ENCODE results near the gene TRAPPC2L. TPM values are rescaled to one million over a fixed set of nuclear protein-coding genes. Genes with fewer than 3 reads are reported as not detected.
"Not testable (repeated sequence)": the region's sequence is repeated elsewhere in the genome, so short reads cannot be mapped to it uniquely, and the experiment has no call there.

TRAPPC2L gene
- total RNA-seq, 1 experiment from 2014 or later, result 79.1 TPM

DNA sequence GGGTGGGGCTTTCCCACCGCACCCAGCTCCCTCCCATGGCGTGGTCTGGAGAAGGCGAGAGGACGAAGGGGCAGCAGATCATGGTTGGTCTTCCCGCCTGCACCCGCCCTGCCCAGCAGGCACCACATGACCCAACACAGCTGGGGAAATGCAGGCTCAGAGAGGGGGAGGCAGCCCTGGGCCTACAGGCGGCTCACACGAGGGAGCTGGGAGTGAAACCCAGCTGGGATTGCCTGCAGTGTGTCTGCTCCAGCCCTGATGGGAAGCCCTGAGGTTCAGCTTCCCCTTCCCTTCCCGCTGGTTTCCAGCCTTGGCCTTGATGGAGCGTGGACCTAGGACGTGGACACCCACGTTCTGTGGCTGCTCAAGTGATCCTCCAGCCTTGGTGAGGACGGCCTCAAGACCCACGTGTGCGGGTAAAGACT lies 29.5 kb downstream of the TRAPPC2L start:
- Mint-ChIP-seq H3K4me1 (ENCODE audit: low read depth, unreplicated experiment) (no peaks in the 10 kb centered on the region), H3K4me3 (ENCODE audit: low read depth, unreplicated experiment) (no peak overlapping the region), H3K27me3 (ENCODE audit: unreplicated experiment) (peaks cover 38% of the 10 kb centered on the region), H3K9me3 (ENCODE audit: low read depth, unreplicated experiment) (peaks cover 2% of the 10 kb centered on the region), H3K36me3 (ENCODE audit: insufficient read depth, unreplicated experiment) (peaks cover 5% of the 10 kb centered on the region), H3K27ac (ENCODE audit: unreplicated experiment) (no peak overlapping the region)
- intact Hi-C loops (cut with micrococcal nuclease; ENCODE audit: unreplicated experiment), result no loop called here
- BruUV-seq (replicated peaks), result no TSS peak
- no peak for TF ChIP-seq CTCF (IDR thresholded peaks at IDR 0.05; ENCODE audit: unreplicated experiment)
- CTCF ChIA-PET, result no interaction called here
- no peak for DNase-seq

GRCh38 chr16:88886845-88887521 lies 30.1 kb downstream of the TRAPPC2L start:
- no peak overlapping the region for H3K4me3 Mint-ChIP-seq (ENCODE audit: low read depth, unreplicated experiment)
- DNase-seq, result no peak
- peaks cover 5% of the 10 kb centered on the region for H3K36me3 Mint-ChIP-seq (ENCODE audit: insufficient read depth, unreplicated experiment)
- peaks cover 38% of the 10 kb centered on the region for H3K27me3 Mint-ChIP-seq (ENCODE audit: unreplicated experiment)
- CTCF ChIA-PET, result no interaction called here
- BruUV-seq (replicated peaks), result no TSS peak
- no peaks in the 10 kb centered on the region for H3K4me1 Mint-ChIP-seq (ENCODE audit: low read depth, unreplicated experiment)
- intact Hi-C loops (cut with micrococcal nuclease; ENCODE audit: unreplicated experiment), result no loop called here
- no peak for TF ChIP-seq CTCF (IDR thresholded peaks at IDR 0.05; ENCODE audit: unreplicated experiment)
- no peak overlapping the region for H3K27ac Mint-ChIP-seq (ENCODE audit: unreplicated experiment)
- peaks cover 2% of the 10 kb centered on the region for H3K9me3 Mint-ChIP-seq (ENCODE audit: low read depth, unreplicated experiment)

DNA sequence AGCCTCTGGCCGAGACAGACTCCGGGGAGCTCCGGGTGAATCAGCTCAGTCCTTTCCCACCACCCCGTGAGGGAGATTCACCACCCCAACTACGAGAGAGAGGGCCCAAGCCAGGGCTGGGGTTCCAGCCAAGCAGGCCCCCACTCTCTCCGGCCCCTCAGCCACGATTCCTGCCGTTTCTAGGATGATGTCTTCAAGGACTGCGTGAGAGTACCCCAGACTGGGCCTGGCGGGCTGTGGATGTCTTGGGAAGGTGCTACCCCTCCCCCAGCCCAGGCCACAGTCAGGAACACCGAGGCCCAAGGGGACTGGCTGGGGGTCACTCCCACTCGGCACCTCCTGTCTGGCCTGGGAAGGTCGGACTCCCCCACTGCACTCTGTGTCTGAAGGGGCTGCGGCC lies 31.1 kb downstream of the TRAPPC2L start:
- peaks cover 2% of the 10 kb centered on the region for H3K9me3 Mint-ChIP-seq (ENCODE audit: low read depth, unreplicated experiment)
- H3K27me3 Mint-ChIP-seq (ENCODE audit: unreplicated experiment), result peaks cover 40% of the 10 kb centered on the region
- no peak overlapping the region for H3K27ac Mint-ChIP-seq (ENCODE audit: unreplicated experiment)
- CTCF ChIA-PET, result no interaction called here
- H3K4me1 Mint-ChIP-seq (ENCODE audit: low read depth, unreplicated experiment), result no peaks in the 10 kb centered on the region
- no peak for TF ChIP-seq CTCF (IDR thresholded peaks at IDR 0.05; ENCODE audit: unreplicated experiment)
- peaks cover 8% of the 10 kb centered on the region for H3K36me3 Mint-ChIP-seq (ENCODE audit: insufficient read depth, unreplicated experiment)
- no TSS peak for BruUV-seq (replicated peaks)
- H3K4me3 Mint-ChIP-seq (ENCODE audit: low read depth, unreplicated experiment), result no peak overlapping the region
- intact Hi-C loops (cut with micrococcal nuclease; ENCODE audit: unreplicated experiment), result no loop called here
- DNase-seq, result no peak

DNA sequence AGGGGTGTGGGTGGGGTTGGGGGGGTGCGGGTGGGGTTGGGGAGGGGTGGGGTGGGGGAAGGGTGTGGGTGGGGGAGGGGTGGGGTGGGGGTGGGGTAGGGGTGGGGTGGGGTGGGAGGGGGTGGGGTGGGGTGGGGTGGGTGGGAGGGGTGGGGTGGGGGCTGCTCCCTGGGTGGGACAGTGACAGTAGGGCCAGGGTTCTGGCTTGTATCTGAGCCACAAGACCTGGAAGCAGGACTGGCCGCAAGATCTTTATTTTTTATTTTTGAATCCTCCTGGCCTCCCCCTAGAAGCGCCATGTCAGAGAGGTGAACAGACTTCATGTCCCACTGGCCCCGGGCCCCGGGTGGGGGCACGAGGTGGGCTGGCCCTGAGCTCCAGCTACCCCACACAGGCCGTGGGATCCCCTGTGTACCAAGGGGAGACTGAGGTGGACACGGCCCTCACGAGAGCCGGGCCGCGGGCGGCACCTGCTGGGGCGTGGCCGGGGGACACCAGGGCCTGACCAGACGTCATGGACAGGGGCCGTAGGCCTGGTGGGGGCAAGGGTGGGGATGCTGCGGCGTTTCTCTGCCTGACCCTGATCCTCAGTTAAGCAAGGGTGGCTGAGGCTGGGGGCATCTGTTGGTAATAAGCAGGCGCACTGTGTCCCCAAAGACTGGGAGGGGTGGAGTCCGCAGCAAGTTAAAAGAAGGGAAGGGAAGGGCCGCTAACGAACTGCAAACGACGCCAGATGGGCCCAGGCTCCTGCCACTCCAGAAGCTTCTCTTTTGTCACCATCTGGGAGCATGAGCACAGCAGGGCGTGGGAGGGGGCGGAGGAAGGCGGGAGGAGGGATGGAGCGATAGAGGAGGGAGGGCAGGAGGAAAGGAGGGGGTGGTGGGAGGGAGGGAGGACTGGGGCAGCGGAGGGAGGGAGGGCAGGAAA lies 31.8 kb downstream of the TRAPPC2L start:
- no peak overlapping the region for H3K27ac Mint-ChIP-seq (ENCODE audit: unreplicated experiment)
- no peak for DNase-seq
- no TSS peak for BruUV-seq (replicated peaks)
- TF ChIP-seq CTCF (IDR thresholded peaks at IDR 0.05; ENCODE audit: unreplicated experiment), result no peak
- CTCF ChIA-PET, result interaction anchor here (0.6 kb wide), 1 partner anchor 151 kb away, joined by 6 read pairs; no protein-coding TSS in a partner anchor
- H3K36me3 Mint-ChIP-seq (ENCODE audit: insufficient read depth, unreplicated experiment), result peaks cover 10% of the 10 kb centered on the region
- H3K4me3 Mint-ChIP-seq (ENCODE audit: low read depth, unreplicated experiment), result no peak overlapping the region
- H3K4me1 Mint-ChIP-seq (ENCODE audit: low read depth, unreplicated experiment), result no peaks in the 10 kb centered on the region
- intact Hi-C loops (cut with micrococcal nuclease; ENCODE audit: unreplicated experiment), result no loop called here
- peaks cover 2% of the 10 kb centered on the region for H3K9me3 Mint-ChIP-seq (ENCODE audit: low read depth, unreplicated experiment)
- peaks cover 46% of the 10 kb centered on the region for H3K27me3 Mint-ChIP-seq (ENCODE audit: unreplicated experiment)

GRCh38 chr16:88889702-88890352 lies 32.9 kb downstream of the TRAPPC2L start:
- H3K4me1 Mint-ChIP-seq (ENCODE audit: low read depth, unreplicated experiment); BruUV-seq (replicated peaks); intact Hi-C loops (cut with micrococcal nuclease; ENCODE audit: unreplicated experiment); H3K4me3 Mint-ChIP-seq (ENCODE audit: low read depth, unreplicated experiment); H3K36me3 Mint-ChIP-seq (ENCODE audit: insufficient read depth, unreplicated experiment); CTCF ChIA-PET; DNase-seq; H3K9me3 Mint-ChIP-seq (ENCODE audit: low read depth, unreplicated experiment); H3K27ac Mint-ChIP-seq (ENCODE audit: unreplicated experiment): not testable (repeated sequence)
- peaks cover 51% of the 10 kb centered on the region for H3K27me3 Mint-ChIP-seq (ENCODE audit: unreplicated experiment)
